Measurements from ENCODE around the gene CFAP69.
A peak's percentile ranks its signal among the peaks of the same experiment; 100 is the strongest.
"Not testable (repeated sequence)": the region's sequence is repeated elsewhere in the genome, so short reads cannot be mapped to it uniquely, and the experiment has no call there.

Gene CFAP69

DNA sequence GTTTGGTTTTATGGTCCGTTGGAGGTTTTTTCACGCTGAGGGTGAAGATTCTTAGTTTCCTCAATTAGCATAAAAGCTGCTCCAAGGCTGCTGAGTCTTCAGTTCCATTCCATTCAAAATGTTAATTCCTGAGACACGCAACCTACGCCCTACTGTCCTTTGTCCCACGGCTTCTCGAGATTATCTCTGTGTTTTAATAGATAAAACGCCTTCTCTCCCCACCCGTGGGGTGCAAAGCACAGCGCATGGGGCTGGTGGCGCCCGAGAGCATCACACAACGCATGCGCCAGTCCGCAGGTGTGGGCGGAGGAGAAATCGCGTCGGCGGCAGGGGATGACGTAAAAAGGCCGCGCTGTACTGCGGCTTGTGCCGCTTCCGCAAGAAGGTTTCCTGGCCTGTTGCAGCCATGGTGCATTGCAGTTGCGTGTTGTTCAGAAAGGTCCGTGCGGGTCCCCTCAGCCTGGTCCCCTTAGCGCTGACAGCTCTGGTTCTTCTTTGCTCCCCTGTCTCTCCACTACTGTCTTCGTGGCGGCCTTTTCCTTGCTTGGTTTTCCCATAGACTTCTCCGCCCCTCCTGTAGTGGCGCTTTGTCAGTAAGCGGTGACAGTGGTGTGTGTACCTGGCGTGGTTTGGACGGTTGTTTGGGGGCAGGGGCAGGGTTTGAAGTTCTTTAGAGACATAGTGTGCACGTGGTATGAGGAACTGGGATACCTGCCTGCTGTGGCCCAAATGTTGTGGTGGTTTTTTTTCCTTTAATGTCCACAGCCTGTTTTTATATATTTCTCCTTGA, 101.6 kb downstream of the CFAP69 start, which contains the start of gene GTPBP10:
Gene GTPBP10, plus strand, starts transcription at position 381 of the 790 bp plus-strand sequence. Its CDS starts 26 bp downstream, at position 407.
- peak; percentile 83 to 93 for DNase-seq

GRCh38 chr7:90347759-90348158, 102.8 kb downstream of the CFAP69 start:
- DNase-seq: no peak

- DNase-seq: no peak
These were observed 104.3 kb downstream of the CFAP69 start for GRCh38 chr7:90349305-90349704.

- not testable (repeated sequence) for DNase-seq
These were observed 105.1 kb downstream of the CFAP69 start for GRCh38 chr7:90350032-90350431.

DNA sequence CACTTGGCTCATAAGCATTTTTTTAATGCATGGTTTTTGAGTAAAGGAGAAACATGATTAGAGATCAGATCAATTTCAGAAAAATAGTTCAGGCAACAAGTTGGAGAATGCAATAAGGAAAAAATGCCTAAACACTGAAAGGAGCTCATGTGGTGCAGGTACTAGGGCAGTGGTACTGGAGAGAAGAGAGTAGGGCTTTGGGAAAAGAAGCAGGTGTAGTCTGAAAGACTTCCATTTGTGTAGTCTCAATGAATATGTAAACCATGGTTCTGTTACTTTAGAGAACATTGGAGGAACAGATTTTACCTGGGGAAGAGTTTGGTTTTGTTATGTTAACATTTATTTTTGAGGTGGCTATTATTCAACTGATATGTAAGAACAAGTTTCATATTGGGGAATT, 107.0 kb downstream of the CFAP69 start:
- DNase-seq: no peak

All from NCI-H524 (cell line).